Measurements from ENCODE around the gene TRIO.

The TRIO gene

GRCh38 chr5:14487897-14488570 is 344.9 kb downstream of the TRIO start:
- no peak overlapping the region for H3K4me3 ChIP-seq (ENCODE audit: low read length)
- no peaks in the 10 kb centered on the region for H3K27me3 ChIP-seq (ENCODE audit: control insufficient read depth, low read length)
- no peak for TF ChIP-seq EZH2phosphoT487 (IDR thresholded peaks at IDR 0.05; ENCODE audit: borderline replicate concordance, low read length)
- TF ChIP-seq, protein P1, sequence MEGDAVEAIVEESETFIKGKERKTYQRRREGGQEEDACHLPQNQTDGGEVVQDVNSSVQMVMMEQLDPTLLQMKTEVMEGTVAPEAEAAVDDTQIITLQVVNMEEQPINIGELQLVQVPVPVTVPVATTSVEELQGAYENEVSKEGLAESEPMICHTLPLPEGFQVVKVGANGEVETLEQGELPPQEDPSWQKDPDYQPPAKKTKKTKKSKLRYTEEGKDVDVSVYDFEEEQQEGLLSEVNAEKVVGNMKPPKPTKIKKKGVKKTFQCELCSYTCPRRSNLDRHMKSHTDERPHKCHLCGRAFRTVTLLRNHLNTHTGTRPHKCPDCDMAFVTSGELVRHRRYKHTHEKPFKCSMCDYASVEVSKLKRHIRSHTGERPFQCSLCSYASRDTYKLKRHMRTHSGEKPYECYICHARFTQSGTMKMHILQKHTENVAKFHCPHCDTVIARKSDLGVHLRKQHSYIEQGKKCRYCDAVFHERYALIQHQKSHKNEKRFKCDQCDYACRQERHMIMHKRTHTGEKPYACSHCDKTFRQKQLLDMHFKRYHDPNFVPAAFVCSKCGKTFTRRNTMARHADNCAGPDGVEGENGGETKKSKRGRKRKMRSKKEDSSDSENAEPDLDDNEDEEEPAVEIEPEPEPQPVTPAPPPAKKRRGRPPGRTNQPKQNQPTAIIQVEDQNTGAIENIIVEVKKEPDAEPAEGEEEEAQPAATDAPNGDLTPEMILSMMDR (IDR thresholded peaks at IDR 0.05; ENCODE audit: low read depth, low read length, poor library complexity, severe bottlenecking): no peak
- H3K79me2 ChIP-seq (ENCODE audit: control insufficient read depth, low read length): no peaks in the 10 kb centered on the region
- no peaks in the 10 kb centered on the region for H4K20me1 ChIP-seq (ENCODE audit: control insufficient read depth, insufficient read depth, low read depth, low read length)
- no peak overlapping the region for H3K27ac ChIP-seq (ENCODE audit: low read depth, low read length)
- no peaks in the 10 kb centered on the region for H3K9me2 ChIP-seq (replicated peaks; ENCODE audit: control insufficient read depth, low read length)
- H3K36me3 ChIP-seq (ENCODE audit: control insufficient read depth, low read length): peaks cover 1% of the 10 kb centered on the region
- no peaks in the 10 kb centered on the region for H3F3A ChIP-seq (ENCODE audit: control insufficient read depth, insufficient read depth)
- H3K4me2 ChIP-seq (ENCODE audit: low read length): no peak overlapping the region
- no peaks in the 10 kb centered on the region for H3K4me1 ChIP-seq (ENCODE audit: control insufficient read depth, low read length)
- no peaks in the 10 kb centered on the region for H3K9me3 ChIP-seq (ENCODE audit: control insufficient read depth, insufficient read depth, low read length)

GRCh38 chr5:14488709-14489108 is 345.6 kb downstream of the TRIO start:
- Histone ChIP-seq H3K4me1 (ENCODE audit: control insufficient read depth, low read length) (no peaks in the 10 kb centered on the region), H3K79me2 (ENCODE audit: control insufficient read depth, low read length) (no peaks in the 10 kb centered on the region), H3K4me3 (ENCODE audit: low read length) (no peak overlapping the region), H3K9me3 (ENCODE audit: control insufficient read depth, insufficient read depth, low read length) (no peaks in the 10 kb centered on the region), H3K9me2 (replicated peaks; ENCODE audit: control insufficient read depth, low read length) (no peaks in the 10 kb centered on the region), H3K36me3 (ENCODE audit: control insufficient read depth, low read length) (no peaks in the 10 kb centered on the region; the same call in 1 of the 2 replicates), H3F3A (ENCODE audit: control insufficient read depth, insufficient read depth) (no peaks in the 10 kb centered on the region), H3K27ac (ENCODE audit: low read depth, low read length) (no peak overlapping the region), H3K4me2 (ENCODE audit: low read length) (no peak overlapping the region), H3K27me3 (ENCODE audit: control insufficient read depth, low read length) (no peaks in the 10 kb centered on the region), H4K20me1 (ENCODE audit: control insufficient read depth, insufficient read depth, low read depth, low read length) (no peaks in the 10 kb centered on the region)
- TF ChIP-seq, protein P1 (IDR thresholded peaks at IDR 0.05; ENCODE audit: low read depth, low read length, poor library complexity, severe bottlenecking): no peak
- no peak for TF ChIP-seq EZH2phosphoT487 (IDR thresholded peaks at IDR 0.05; ENCODE audit: borderline replicate concordance, low read length)

- no peaks in the 10 kb centered on the region; the same call in 1 of the 2 replicates for H3K36me3 ChIP-seq (ENCODE audit: control insufficient read depth, low read length)
Observed at GRCh38 chr5:14489643-14490042, 346.5 kb downstream of the TRIO start.

More at GRCh38 chr5:14489643-14490042, 346.5 kb downstream of the TRIO start:
- Histone ChIP-seq H3K79me2 (ENCODE audit: control insufficient read depth, low read length) (no peaks in the 10 kb centered on the region), H3K9me2 (replicated peaks; ENCODE audit: control insufficient read depth, low read length) (no peaks in the 10 kb centered on the region), H3K27me3 (ENCODE audit: control insufficient read depth, low read length) (no peaks in the 10 kb centered on the region), H3K4me1 (ENCODE audit: control insufficient read depth, low read length) (no peaks in the 10 kb centered on the region), H3K4me2 (ENCODE audit: low read length) (no peak overlapping the region), H4K20me1 (ENCODE audit: control insufficient read depth, insufficient read depth, low read depth, low read length) (no peaks in the 10 kb centered on the region), H3K27ac (ENCODE audit: low read depth, low read length) (no peak overlapping the region), H3K4me3 (ENCODE audit: low read length) (no peak overlapping the region), H3K9me3 (ENCODE audit: control insufficient read depth, insufficient read depth, low read length) (no peaks in the 10 kb centered on the region), H3F3A (ENCODE audit: control insufficient read depth, insufficient read depth) (no peaks in the 10 kb centered on the region)
- TF ChIP-seq, protein P1 (IDR thresholded peaks at IDR 0.05; ENCODE audit: low read depth, low read length, poor library complexity, severe bottlenecking): no peak
- TF ChIP-seq EZH2phosphoT487 (IDR thresholded peaks at IDR 0.05; ENCODE audit: borderline replicate concordance, low read length): no peak
